Activated naive CD8-positive, alpha-beta T cell treated with anti-CD3 and anti-CD28 coated beads for 36 hours (primary cell): ENCODE measurements around the gene POLR3K. TPM values are rescaled to one million over a fixed set of nuclear protein-coding genes. Genes with fewer than 3 reads are reported as not detected.
"Not testable (repeated sequence)": the region's sequence is repeated elsewhere in the genome, so short reads cannot be mapped to it uniquely, and the experiment has no call there.

Experiments
- DNase-seq: peaks from one replicate; pipeline ENCODE4 v3.0.0; 2021
- H3K27ac Mint-ChIP-seq: one replicate; pipeline ENCODE4 v1.8.0; 2022; ENCODE audit warnings: mild to moderate bottlenecking, moderate library complexity, mixed read lengths
- H3K27me3 Mint-ChIP-seq: one replicate; pipeline ENCODE4 v1.8.0; 2022; ENCODE audit warnings: mild to moderate bottlenecking, mixed read lengths
- H3K36me3 Mint-ChIP-seq: one replicate; pipeline ENCODE4 v1.8.0; 2021; ENCODE audit warnings: mild to moderate bottlenecking, mixed read lengths
- H3K4me1 Mint-ChIP-seq: one replicate; pipeline ENCODE4 v1.8.0; 2021; ENCODE audit warnings: mixed read lengths
- H3K4me3 Mint-ChIP-seq: one replicate; pipeline ENCODE4 v1.8.0; 2022; ENCODE audit warnings: mild to moderate bottlenecking, moderate library complexity, mixed read lengths
- H3K9me3 Mint-ChIP-seq: one replicate; pipeline ENCODE4 v1.8.0; 2022; ENCODE audit warnings: mixed read lengths
- total RNA-seq, 2 experiments: library from RNA; stranded (reverse); gene quantifications; one replicate each; pipeline ENCODE4 v1.2.3, GENCODE V29; 2021

The POLR3K gene
- total RNA-seq, 2 experiments from 2014 or later = 55.3 to 56.0 TPM

DNA sequence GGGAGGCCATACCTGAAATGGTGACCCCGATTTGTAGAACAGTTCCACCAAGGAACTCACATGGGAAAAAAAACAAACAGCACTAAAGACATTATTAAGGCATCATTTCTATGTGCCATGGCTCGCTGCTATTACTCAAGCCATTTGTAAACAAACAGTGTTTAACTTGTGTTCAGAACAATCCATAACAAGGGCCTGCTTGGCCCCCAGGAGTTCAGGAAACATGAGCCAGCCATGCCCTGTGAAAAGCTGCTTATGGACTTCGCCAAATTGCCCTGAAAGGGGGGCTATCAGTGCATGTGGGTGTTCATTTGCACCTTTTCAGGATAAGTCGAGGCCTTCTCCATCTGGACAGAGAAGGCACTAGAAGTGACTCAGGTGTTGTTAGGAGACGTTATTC, 8.0 kb downstream of the POLR3K start:
- Mint-ChIP-seq H3K4me3 (no peak overlapping the region), H3K36me3 (peaks cover 49% of the 10 kb centered on the region), H3K27me3 (no peaks in the 10 kb centered on the region), H3K27ac (no peak overlapping the region), H3K4me1 (peaks cover 30% of the 10 kb centered on the region), H3K9me3 (no peaks in the 10 kb centered on the region)
- DNase-seq = no peak

DNA sequence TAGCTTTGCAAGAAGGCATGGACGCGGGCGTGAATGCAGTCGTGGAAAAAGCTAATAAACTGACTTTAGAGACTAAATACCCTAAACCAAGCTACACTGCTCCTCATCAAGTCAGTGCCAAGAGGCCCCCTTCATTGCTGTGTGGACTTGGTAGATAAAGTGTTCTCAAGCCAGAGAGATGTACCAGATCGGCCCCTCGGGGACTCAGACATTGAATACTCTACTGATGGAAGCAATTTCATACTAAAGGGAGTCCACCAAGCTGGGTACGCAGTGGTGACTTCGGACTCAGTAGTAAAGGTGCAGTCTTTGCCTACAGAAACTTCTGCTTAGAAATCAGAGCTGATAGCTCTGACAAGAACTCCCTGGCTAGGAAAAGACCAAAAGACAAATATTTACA, 8.8 kb downstream of the POLR3K start:
- Mint-ChIP-seq H3K36me3 (peaks cover 44% of the 10 kb centered on the region), H3K27me3 (no peaks in the 10 kb centered on the region), H3K27ac (no peak overlapping the region), H3K4me3 (no peak overlapping the region), H3K4me1 (peaks cover 31% of the 10 kb centered on the region), H3K9me3 (no peaks in the 10 kb centered on the region)
- DNase-seq = no peak

DNA sequence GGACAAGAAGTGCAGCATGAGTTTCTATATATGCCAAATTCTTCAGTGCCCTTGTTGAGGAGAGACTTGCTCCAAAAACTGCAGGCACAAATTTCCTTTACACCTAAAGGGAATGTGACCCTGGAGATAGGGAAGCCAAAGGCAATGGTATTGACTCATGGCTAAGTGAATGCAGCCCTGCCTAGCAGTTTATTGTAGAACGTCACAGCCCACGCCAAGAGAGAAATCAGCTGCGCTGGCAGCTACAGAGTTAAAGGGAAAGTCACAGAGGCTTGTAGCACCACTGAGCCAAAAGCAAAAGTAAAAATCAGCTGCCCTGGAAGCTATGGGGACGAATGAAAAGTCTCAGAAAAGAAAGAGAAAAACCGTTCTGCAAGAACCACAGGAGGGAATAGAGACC, 10.1 kb downstream of the POLR3K start:
- no peak for DNase-seq
- Mint-ChIP-seq H3K4me1 (peaks cover 41% of the 10 kb centered on the region), H3K9me3 (no peaks in the 10 kb centered on the region), H3K27ac (no peak overlapping the region), H3K4me3 (no peak overlapping the region), H3K36me3 (peaks cover 41% of the 10 kb centered on the region), H3K27me3 (no peaks in the 10 kb centered on the region)

DNA sequence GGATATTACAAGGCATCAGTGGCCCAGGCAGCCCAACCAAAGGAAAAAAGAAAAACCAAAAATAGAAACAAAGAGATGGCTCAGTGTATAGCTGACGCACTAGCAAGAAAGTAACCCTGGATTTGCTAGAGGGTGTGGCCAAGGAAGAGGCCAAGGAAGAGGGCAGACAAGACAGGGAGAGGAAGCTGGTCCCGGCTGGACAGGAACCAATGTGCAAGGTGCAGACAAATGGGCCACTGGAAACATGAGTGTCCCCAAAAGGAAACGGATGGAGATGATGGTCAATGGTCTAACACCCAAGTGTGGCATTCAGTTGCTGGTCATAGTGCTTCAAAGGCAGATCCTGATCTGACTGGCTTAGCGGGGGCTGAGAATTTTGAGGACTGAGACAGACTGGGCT, 10.7 kb downstream of the POLR3K start:
- Mint-ChIP-seq H3K4me1 (peaks cover 42% of the 10 kb centered on the region), H3K27ac (no peak overlapping the region), H3K4me3 (no peak overlapping the region), H3K9me3 (no peaks in the 10 kb centered on the region), H3K36me3 (peaks cover 37% of the 10 kb centered on the region), H3K27me3 (no peaks in the 10 kb centered on the region)
- no peak for DNase-seq

DNA sequence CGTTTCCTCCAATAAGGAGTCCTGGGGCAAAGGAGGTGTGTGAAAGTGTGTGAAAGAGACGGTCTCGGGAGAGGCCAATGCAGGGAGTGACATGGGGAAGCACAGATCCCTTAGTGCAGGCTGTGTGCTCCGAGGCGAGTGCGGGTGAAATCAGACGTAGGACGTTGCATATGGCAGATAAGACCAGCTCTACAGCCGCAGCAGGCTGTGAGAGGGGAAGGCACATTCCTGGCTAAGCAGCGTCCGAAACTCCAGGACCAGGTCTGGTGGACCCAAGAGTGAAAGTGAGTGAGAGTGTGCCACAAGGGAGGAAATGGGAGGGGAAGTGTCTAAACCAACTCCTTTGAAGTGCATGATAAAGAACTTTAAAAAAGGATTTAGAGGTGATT, 11.3 kb downstream of the POLR3K start:
- H3K4me1 Mint-ChIP-seq = peaks cover 43% of the 10 kb centered on the region
- peaks cover 33% of the 10 kb centered on the region for H3K36me3 Mint-ChIP-seq
- no peak for DNase-seq
- H3K27ac Mint-ChIP-seq = peak overlapping the region; percentile 34
- H3K27me3 Mint-ChIP-seq = no peaks in the 10 kb centered on the region
- no peaks in the 10 kb centered on the region for H3K9me3 Mint-ChIP-seq
- no peak overlapping the region for H3K4me3 Mint-ChIP-seq

DNA sequence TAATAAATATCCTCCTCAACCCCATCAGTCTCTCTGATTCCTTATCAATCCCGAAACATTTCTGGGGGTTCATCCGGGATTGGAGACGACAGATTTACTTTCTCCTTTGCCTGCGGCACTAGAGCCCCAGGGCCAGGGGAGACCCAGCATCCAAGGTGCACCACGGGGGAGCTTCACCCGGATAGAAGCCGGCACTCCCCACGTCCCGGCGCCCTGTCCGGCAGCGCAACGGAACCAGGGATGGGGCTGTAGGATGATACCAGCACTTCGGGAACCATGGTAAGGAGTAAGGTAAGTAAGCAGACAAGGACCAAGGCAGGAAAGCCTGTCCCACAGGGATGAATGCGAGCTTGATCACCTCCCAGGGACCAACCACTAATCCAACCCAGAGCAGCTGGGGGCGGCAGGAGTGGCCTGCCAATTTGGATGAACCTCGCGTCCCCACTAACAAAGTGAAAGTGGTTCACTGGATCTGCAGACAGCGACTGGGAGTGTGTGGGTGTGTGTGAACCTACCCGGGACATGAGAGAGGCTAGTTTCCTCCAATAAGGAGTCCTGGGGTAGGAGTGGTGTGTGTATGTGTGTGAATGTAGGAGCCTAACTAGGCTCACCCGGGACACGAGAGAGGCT, 11.9 kb downstream of the POLR3K start:
- Mint-ChIP-seq H3K9me3 (no peaks in the 10 kb centered on the region), H3K4me3 (no peak overlapping the region), H3K27me3 (no peaks in the 10 kb centered on the region), H3K27ac (peak overlapping the region; percentile 34), H3K4me1 (peaks cover 43% of the 10 kb centered on the region), H3K36me3 (peaks cover 32% of the 10 kb centered on the region)
- no peak for DNase-seq

DNA sequence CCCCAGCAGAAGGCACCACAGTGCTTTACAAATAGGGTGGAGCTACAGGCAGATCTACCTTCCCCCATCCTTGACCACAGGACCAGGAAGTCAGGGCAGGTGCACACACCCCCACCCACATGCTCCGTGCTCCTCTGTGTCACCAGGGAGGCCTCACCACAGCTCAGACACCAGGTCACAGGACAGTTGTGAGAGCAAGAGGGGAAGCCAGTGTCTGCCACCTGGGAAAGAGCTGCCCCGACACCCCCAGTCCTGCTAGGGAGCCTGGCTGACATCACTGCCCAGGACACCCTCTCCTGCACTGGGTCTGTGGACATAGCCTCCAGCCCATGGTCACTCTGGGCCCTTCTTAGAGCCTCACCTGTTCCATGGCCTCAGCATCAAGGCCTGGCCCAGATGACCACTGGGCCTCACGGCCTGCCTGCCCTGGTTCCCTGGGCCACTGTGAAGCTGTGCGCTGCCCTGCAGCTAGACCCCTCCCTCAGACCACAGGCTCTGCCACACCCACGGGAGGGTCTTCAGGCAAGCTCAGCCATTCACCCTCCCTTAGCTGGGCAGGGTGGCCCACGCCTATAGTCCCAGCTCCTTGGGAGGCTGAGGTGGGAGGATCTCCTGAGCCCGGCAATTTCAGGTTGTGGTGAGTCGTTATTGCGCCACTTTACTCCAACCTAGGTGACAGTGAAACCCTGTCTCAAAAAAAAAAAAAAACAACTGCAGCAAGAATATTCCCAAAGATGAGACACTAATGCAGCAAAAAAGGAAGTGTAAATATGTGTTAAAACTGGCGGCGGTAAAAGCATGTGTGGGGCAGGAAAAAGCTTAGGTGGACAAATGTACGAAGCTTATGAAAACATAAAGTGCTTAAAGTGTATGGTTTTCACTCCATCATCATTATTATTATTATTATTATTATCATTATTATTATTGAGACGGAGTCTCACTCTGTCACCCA, 14.2 kb downstream of the POLR3K start:
- no peak overlapping the region for H3K4me3 Mint-ChIP-seq
- peak overlapping the region; percentile 42 for H3K27ac Mint-ChIP-seq
- H3K27me3 Mint-ChIP-seq = no peaks in the 10 kb centered on the region
- no peaks in the 10 kb centered on the region for H3K9me3 Mint-ChIP-seq
- peaks cover 21% of the 10 kb centered on the region for H3K36me3 Mint-ChIP-seq
- peaks cover 42% of the 10 kb centered on the region for H3K4me1 Mint-ChIP-seq
- peak; percentile 55 for DNase-seq

DNA sequence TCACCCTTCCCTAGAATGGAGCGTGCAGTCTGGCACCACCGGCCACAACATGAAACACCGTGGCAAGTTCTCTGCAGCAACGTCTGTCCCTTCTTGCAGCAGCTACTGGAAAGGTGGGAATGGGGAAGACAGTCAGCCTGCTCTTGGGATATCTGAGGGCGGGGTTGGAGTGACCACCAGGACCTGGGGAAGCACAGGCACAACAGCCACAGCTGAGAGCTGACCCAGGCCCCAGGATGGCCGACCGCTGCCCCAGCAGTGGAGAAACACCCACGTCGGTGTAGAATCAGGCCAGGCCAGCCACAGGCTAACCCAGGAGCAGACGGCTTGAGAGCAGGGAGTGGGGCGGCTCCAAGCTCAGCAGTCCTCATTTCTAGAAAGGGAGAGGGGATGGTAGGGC, 15.2 kb downstream of the POLR3K start:
- H3K4me1 Mint-ChIP-seq = peaks cover 36% of the 10 kb centered on the region
- H3K4me3 Mint-ChIP-seq, H3K27ac Mint-ChIP-seq: not testable (repeated sequence)

DNA sequence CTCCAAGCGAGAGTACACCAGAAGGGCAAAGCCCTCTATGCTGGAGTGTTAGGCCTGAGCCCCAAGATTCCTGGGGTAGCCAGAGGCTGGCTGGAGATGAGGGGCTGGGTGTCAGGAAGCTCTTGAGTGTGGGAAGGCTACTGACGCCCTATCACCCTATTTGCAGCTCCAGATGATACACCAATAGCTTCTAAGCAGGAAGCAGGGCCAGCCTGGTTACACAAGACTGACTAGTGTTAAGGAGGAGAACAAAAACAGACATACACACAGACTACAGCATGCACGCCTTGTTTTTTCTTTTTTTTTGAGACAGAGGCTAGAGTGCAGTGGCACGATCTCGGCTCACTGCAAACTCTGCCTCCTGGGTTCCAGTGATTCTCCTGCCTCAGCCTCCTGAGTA, 15.9 kb downstream of the POLR3K start:
- Mint-ChIP-seq H3K36me3 (peaks cover 10% of the 10 kb centered on the region), H3K27ac (no peak overlapping the region), H3K9me3 (no peaks in the 10 kb centered on the region), H3K4me3 (no peak overlapping the region), H3K27me3 (no peaks in the 10 kb centered on the region), H3K4me1 (peaks cover 30% of the 10 kb centered on the region)
- DNase-seq = no peak

More for the DNA sequence above, 15.2 kb downstream of the POLR3K start:
- H3K9me3 Mint-ChIP-seq, DNase-seq, H3K27me3 Mint-ChIP-seq: not testable (repeated sequence)
- H3K36me3 Mint-ChIP-seq = peaks cover 16% of the 10 kb centered on the region

DNA sequence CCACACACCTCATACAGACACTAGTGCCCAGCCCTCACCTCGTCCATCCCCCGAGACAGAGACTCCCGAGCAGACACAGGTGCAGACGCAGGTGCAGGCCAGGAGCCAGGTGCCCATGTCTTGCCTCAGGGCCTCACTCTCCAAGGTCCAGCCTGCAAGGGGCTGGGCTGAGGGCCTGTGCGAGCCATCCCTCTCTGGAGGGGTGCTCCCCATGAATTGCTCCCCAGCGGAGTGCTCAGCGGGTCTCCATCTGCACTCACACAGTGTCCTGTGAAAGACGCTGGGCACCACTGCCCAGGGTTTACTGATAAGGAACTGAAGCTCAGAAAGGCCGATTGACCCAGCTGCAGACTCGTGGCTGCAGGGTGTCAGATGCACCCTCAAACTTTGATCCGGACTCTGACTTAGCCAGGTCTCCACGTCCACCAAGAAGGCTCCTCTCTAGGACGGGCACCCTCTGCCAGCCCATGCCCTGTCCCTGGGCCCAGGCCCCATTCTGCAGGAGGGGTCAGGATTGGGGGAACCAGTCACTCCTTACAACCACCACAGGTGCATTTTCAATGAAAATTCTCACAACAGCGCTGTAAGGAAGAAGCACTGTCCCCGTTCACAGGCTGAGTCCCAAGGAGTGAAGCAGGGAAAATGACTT, 16.9 kb downstream of the POLR3K start:
- Mint-ChIP-seq H3K4me1 (peaks cover 22% of the 10 kb centered on the region), H3K4me3 (no peak overlapping the region)

DNA sequence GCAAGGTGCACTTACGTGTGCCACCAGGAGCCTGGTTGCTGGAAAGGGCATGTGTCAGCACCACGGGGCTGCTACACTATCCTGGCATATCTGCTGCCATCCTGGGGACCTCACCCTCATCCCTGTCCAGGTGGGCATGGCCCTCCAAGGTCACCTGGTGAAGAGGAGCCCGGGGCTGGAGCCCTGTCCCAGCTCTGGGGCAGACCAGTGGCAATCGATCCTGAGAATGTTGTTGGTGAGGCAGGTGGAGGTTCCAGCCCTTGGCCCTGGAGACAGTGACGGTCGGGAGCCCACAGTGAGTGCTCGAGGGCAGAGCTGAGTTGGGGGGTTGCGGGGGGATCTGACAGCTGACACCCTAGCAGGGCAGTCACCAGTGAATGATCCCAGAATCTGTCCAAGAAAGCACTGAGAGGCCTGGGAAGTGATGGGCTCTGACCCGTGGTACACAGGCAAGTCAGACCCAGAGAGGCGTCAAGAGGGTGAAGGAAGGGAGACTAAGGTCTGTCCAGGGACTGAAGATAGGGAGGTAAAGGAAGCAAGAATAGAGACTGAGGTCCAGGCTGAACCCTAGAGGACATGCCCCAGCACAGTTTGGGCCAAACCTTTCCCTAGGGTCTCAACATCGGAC, 17.6 kb downstream of the POLR3K start:
- DNase-seq = no peak
- H3K4me3 Mint-ChIP-seq = no peak overlapping the region
- peaks cover 22% of the 10 kb centered on the region for H3K4me1 Mint-ChIP-seq
- H3K27me3 Mint-ChIP-seq = no peaks in the 10 kb centered on the region
- H3K36me3 Mint-ChIP-seq = peaks cover 2% of the 10 kb centered on the region
- no peak overlapping the region for H3K27ac Mint-ChIP-seq
- no peaks in the 10 kb centered on the region for H3K9me3 Mint-ChIP-seq

More for the DNA sequence above, 16.9 kb downstream of the POLR3K start:
- peaks cover 2% of the 10 kb centered on the region for H3K36me3 Mint-ChIP-seq
- no peaks in the 10 kb centered on the region for H3K9me3 Mint-ChIP-seq
- H3K27ac Mint-ChIP-seq = peak overlapping the region; percentile 16
- DNase-seq = no peak
- H3K27me3 Mint-ChIP-seq = no peaks in the 10 kb centered on the region

DNA sequence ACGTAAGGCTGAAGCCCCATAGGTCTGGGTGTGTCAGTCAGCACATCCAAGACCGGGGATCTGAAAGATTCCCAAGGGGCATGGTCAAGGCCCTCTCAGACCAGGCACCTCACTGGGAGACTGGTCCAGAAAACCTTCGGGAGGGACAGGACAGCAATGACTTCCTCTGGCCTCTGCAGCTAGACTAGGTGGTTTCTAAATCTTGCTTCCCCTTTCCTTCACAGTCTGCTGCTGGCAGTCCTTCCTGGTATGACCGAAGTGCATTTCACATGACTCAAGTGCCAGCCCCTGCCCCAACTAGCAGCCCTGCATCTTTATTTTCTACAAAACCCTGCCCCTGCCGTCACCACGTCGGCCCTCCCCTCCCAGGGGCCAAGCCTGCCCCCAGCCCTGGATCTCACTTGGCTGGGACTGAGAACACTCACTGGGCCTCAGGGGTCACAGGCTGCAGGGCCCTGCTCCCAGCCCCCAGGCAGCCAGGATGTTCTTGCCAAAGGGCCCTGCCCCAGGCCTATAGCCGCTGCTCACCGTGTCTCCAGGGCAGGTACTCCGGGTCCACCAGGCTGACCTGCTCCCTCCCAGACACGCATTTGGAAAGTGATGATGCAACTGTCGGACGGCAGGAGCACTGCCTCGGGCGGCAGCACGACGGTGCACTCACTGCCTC, 18.3 kb downstream of the POLR3K start:
- peaks cover 22% of the 10 kb centered on the region for H3K4me1 Mint-ChIP-seq
- H3K27me3 Mint-ChIP-seq = no peaks in the 10 kb centered on the region

DNA sequence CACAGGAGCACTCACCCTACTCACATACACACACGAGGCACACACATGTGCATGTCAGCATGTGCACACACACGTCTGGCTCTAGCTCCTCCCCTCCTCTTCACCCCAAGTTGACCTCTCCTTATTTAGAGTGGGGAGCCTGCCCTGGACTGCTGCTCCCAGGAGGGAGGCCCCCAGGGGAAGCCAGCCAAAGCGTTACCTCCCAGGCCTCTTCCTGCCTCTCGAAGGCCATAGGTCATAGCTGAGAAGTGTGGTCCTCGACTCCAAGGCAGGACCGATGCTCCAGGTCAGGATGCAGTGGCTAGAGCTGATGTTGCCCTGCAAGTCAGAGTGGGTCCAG, 18.8 kb downstream of the POLR3K start:
- H3K9me3 Mint-ChIP-seq = no peaks in the 10 kb centered on the region
- no peak overlapping the region for H3K27ac Mint-ChIP-seq
- peaks cover 18% of the 10 kb centered on the region for H3K4me1 Mint-ChIP-seq
- H3K27me3 Mint-ChIP-seq = no peaks in the 10 kb centered on the region
- no peak overlapping the region for H3K4me3 Mint-ChIP-seq
- DNase-seq = no peak
- H3K36me3 Mint-ChIP-seq = peaks cover 2% of the 10 kb centered on the region

More for the DNA sequence above, 18.3 kb downstream of the POLR3K start:
- H3K36me3 Mint-ChIP-seq = peaks cover 2% of the 10 kb centered on the region
- H3K9me3 Mint-ChIP-seq = no peaks in the 10 kb centered on the region
- H3K4me3 Mint-ChIP-seq = no peak overlapping the region
- DNase-seq = no peak
- H3K27ac Mint-ChIP-seq = no peak overlapping the region

DNA sequence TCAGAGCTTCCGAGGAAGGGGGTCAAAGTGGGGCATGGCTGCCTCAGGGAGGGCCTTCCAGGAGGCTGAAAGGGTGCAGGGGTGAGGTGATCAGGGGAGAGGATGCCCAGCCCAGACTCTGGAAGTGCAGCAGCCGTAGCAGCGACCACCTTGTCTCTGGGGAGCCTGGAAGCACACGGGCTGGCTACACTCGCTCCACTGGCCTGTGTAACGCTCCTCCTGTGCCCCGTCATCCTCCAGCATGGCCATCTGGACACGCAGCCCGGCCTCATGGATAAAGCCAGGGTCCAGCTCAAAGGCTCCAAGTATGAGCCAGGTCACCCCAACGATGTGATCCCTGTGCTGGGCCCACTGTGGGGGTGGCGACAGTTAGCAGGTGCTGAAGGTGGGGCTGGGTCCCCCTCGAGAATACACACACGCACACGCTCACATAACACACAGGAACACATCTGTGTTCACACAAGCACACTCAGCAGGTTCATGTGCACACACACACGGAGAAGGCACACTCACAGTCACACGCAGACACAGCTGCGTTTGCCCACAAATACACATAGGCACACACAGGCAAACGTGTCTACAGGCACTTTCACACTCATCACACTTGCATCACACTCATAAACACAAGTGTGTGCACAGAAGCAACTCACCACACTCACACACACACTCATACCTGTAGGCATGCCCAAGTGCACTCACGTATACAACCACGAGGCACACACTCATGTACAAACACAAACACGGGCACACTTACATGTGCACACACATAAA, 19.3 kb downstream of the POLR3K start:
- Mint-ChIP-seq H3K9me3 (no peaks in the 10 kb centered on the region), H3K27me3 (no peaks in the 10 kb centered on the region), H3K27ac (no peak overlapping the region), H3K4me3 (no peak overlapping the region), H3K36me3 (no peaks in the 10 kb centered on the region), H3K4me1 (peaks cover 12% of the 10 kb centered on the region)
- DNase-seq = no peak
